Activated naive CD4-positive, alpha-beta T cell treated with Interleukin-2 at 50 U/mL for 16 hours (primary cell): ENCODE results near the gene TNPO2.
"Not testable (repeated sequence)": the region's sequence is repeated elsewhere in the genome, so short reads cannot be mapped to it uniquely, and the experiment has no call there.

Source experiments
- DNase-seq: peaks from one replicate; pipeline ENCODE4 v3.0.0-alpha.2; 2020

The TNPO2 gene

GRCh38 chr19:12736995-12737834 is 13.5 kb upstream of the TNPO2 start, which contains the start of gene GET3:
TSS of gene GET3 (plus strand) at chr19:12737497. CDS start at chr19:12737506, 9 bp downstream.
- peak; percentile 83 for DNase-seq

GRCh38 chr19:12733369-12734214 is 9.9 kb upstream of the TNPO2 start:
- DNase-seq: peak; percentile 45

- no peak for DNase-seq
Measured at GRCh38 chr19:12731337-12731736, 7.6 kb upstream of the TNPO2 start.

- DNase-seq: no peak
Measured at GRCh38 chr19:12730064-12730463, 6.3 kb upstream of the TNPO2 start.

- DNase-seq: no peak
Measured at GRCh38 chr19:12727745-12728433, 4.2 kb upstream of the TNPO2 start.

GRCh38 chr19:12726988-12727316 is 3.2 kb upstream of the TNPO2 start:
- DNase-seq: no peak

GRCh38 chr19:12725612-12726011 is 1.9 kb upstream of the TNPO2 start:
- not testable (repeated sequence) for DNase-seq

GRCh38 chr19:12723381-12723640 is 421 bp downstream of the TNPO2 start:
- DNase-seq: peak; percentile 3

- peak; percentile 93 for DNase-seq
Measured at GRCh38 chr19:12722566-12723380, 959 bp downstream of the TNPO2 start.

GRCh38 chr19:12721656-12722565 is 1.8 kb downstream of the TNPO2 start:
- peak; percentile 49 for DNase-seq

GRCh38 chr19:12720851-12721655 is 2.7 kb downstream of the TNPO2 start:
- peak; percentile 21 for DNase-seq

- no peak for DNase-seq
Measured at GRCh38 chr19:12720296-12720695, 3.4 kb downstream of the TNPO2 start.

- DNase-seq: no peak
Measured at GRCh38 chr19:12715929-12716328, 7.8 kb downstream of the TNPO2 start.

- DNase-seq: no peak
Measured at GRCh38 chr19:12715102-12715501, 8.6 kb downstream of the TNPO2 start.

- not testable (repeated sequence) for DNase-seq
Measured at GRCh38 chr19:12713304-12713703, 10.4 kb downstream of the TNPO2 start.

GRCh38 chr19:12712077-12712476 is 11.7 kb downstream of the TNPO2 start:
- peak; percentile 20 for DNase-seq

- no peak for DNase-seq
Measured at GRCh38 chr19:12711187-12711586, 12.5 kb downstream of the TNPO2 start.

GRCh38 chr19:12708641-12709040 is 15.1 kb downstream of the TNPO2 start:
- DNase-seq: no peak

- DNase-seq: no peak
Measured at GRCh38 chr19:12706332-12706718, 17.4 kb downstream of the TNPO2 start.

GRCh38 chr19:12705654-12706331 is 17.9 kb downstream of the TNPO2 start:
- DNase-seq: no peak
